Cerebellar cortex (tissue), 1 donor: ENCODE results near the gene DOLPP1.

Experiments used
- DNase-seq: peaks from one replicate; pipeline ENCODE4 v3.0.0-alpha.2; 2015; ENCODE audit warnings: low spot score

DOLPP1 gene

GRCh38 chr9:129064499-129064908, 16.4 kb upstream of the DOLPP1 start:
- no peak for DNase-seq

- no peak for DNase-seq
Observed at GRCh38 chr9:129068110-129068509, 12.8 kb upstream of the DOLPP1 start.

- DNase-seq = no peak
Observed at GRCh38 chr9:129068990-129069861, 11.7 kb upstream of the DOLPP1 start.

- no peak for DNase-seq
Observed at GRCh38 chr9:129069862-129070641, 10.9 kb upstream of the DOLPP1 start.

- DNase-seq = no peak
Observed at GRCh38 chr9:129070696-129071525, 10.0 kb upstream of the DOLPP1 start.

GRCh38 chr9:129071526-129072126, 9.3 kb upstream of the DOLPP1 start:
- DNase-seq = no peak

- DNase-seq = no peak
Observed at GRCh38 chr9:129072171-129072570, 8.7 kb upstream of the DOLPP1 start.

- no peak for DNase-seq
Observed at GRCh38 chr9:129073404-129073803, 7.5 kb upstream of the DOLPP1 start.

GRCh38 chr9:129074106-129074505, 6.8 kb upstream of the DOLPP1 start:
- no peak for DNase-seq

- no peak for DNase-seq
Observed at GRCh38 chr9:129075996-129076639, 4.8 kb upstream of the DOLPP1 start.

- DNase-seq = no peak
Observed at GRCh38 chr9:129076640-129077037, 4.3 kb upstream of the DOLPP1 start.

- DNase-seq = no peak
Observed at GRCh38 chr9:129077236-129077635, 3.7 kb upstream of the DOLPP1 start.

- no peak for DNase-seq
Observed at GRCh38 chr9:129078691-129079503, 2.0 kb upstream of the DOLPP1 start.

- no peak for DNase-seq
Observed at GRCh38 chr9:129079829-129080228, 1.1 kb upstream of the DOLPP1 start.

GRCh38 chr9:129080298-129080600, 662 bp upstream of the DOLPP1 start:
- DNase-seq = no peak

- DNase-seq = no peak
Observed at GRCh38 chr9:129081388-129081904, 535 bp downstream of the DOLPP1 start.

GRCh38 chr9:129084087-129084486, 3.2 kb downstream of the DOLPP1 start:
- DNase-seq = no peak

GRCh38 chr9:129089246-129089645, 8.3 kb downstream of the DOLPP1 start:
- no peak for DNase-seq

- no peak for DNase-seq
Observed at GRCh38 chr9:129093602-129094386, 12.9 kb downstream of the DOLPP1 start.
